Omental fat pad (tissue), 4 donors: ENCODE measurements around the gene SCYL2. TPM values are rescaled to one million over a fixed set of nuclear protein-coding genes. Genes with fewer than 3 reads are reported as not detected.
"Not testable (repeated sequence)": the region's sequence is repeated elsewhere in the genome, so short reads cannot be mapped to it uniquely, and the experiment has no call there.

Experiments
- ATAC-seq: fragments of 150-250 bp; one replicate; pipeline ENCODE4 v1.9.1; 2016; ENCODE audit warnings: mild to moderate bottlenecking, moderate library complexity; ENCODE audit not compliant: low FRiP score
- DNase-seq: peaks from one replicate; pipeline ENCODE4 v3.0.0-alpha.2; 2019; ENCODE audit warnings: low spot score
- CTCF ChIP-seq, 3 donors: fragments of 450-650 bp; IDR thresholded peaks; one replicate each; pipeline ENCODE4 v1.5.1; 2016 to 2017; ENCODE audit warnings: antibody characterized with exemption in 3 of 3, mild to moderate bottlenecking in 3 of 3, moderate library complexity in 2 of 3
- total RNA-seq, 4 donors: library from RNA; depleted of rRNA; stranded (reverse); fragments of >200 nt; gene quantifications; one replicate each; pipeline ENCODE4 v1.1.0, GENCODE V29; 2016

Gene SCYL2
- total RNA-seq, 4 donors from 2014 or later, result 30.1 to 42.6 (median 38.2) TPM

- no peak for TF ChIP-seq CTCF (IDR thresholded peaks at IDR 0.05)
- no peak for DNase-seq
- no peak for ATAC-seq
Measured at GRCh38 chr12:100249941-100250340, 17.0 kb upstream of the SCYL2 start.

- DNase-seq (no peak), ATAC-seq (no peak)
- no peak for TF ChIP-seq CTCF (IDR thresholded peaks at IDR 0.05)
Measured at GRCh38 chr12:100251917-100252316, 15.1 kb upstream of the SCYL2 start.

GRCh38 chr12:100253437-100253836 lies 13.5 kb upstream of the SCYL2 start:
- TF ChIP-seq CTCF (IDR thresholded peaks at IDR 0.05), result no peak
- DNase-seq (no peak), ATAC-seq (no peak)

GRCh38 chr12:100254876-100255275 lies 12.1 kb upstream of the SCYL2 start:
- no peak for TF ChIP-seq CTCF (IDR thresholded peaks at IDR 0.05)
- ATAC-seq (no peak), DNase-seq (no peak)

DNA sequence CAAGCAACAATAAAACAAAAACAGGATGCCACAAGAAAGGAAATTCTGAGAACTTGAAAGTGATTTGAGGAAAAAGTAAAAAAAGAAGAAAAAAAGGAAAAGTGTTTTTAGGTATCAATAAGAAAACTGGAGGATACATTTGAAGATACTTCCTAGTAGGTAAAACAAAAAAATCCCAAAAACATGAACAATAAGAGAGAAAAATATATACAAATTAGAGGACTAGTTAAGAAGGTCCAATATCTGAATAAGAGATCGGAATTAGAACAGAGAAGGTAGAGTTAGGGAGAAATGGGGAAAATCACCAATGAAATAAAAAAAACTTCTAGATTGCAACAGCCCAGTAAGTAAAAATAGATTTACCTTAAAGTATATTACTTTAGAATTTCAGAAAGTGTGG lies 8.8 kb upstream of the SCYL2 start:
- no peak for ATAC-seq
- DNase-seq, result no peak
- no peak for TF ChIP-seq CTCF (IDR thresholded peaks at IDR 0.05)

DNA sequence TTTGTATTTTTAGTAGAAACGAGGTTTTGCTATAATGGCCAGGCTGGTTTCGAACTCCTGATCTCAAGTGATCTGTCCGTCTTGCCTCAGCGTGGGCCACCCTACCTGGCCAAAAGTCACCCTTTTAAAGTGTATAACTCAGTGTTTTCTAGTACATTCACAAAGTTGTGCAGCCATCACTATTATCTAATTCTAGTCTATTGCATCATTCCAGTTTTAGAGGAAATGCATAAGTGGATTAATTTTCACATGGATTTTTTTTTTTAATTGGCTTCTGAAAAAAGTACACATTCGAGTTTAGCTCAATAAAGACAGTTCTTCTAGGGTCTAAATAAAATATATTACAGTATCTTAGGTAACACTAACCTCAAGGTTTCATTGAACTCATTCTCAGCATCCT lies 3.8 kb upstream of the SCYL2 start:
- ATAC-seq (no peak), DNase-seq (no peak)
- TF ChIP-seq CTCF (IDR thresholded peaks at IDR 0.05), result no peak

GRCh38 chr12:100265107-100265506 lies 1.9 kb upstream of the SCYL2 start:
- not testable (repeated sequence) for ATAC-seq, DNase-seq
